Bronchial epithelial cell (primary cell): ENCODE data around the gene ARID1A. TPM values are rescaled to one million over a fixed set of nuclear protein-coding genes. Genes with fewer than 3 reads are reported as not detected.

ENCODE experiments used
- DNase-seq: peaks from one replicate; pipeline ENCODE4 v3.0.0-alpha.2; 2010; ENCODE audit warnings: low read depth
- FAIRE-seq: peaks from 2 replicates; lab custom pipeline; 2011; peaks lifted over from hg19 to GRCh38; lab: Jason Lieb, UNC
- H3K27me3 ChIP-seq: 2 replicates; pipeline ENCODE4 v1.5.1; 2011; ENCODE audit warnings: low read length; ENCODE audit not compliant: control insufficient read depth, insufficient read depth
- H3K36me3 ChIP-seq: 2 replicates; pipeline ENCODE4 v1.5.1; 2011; ENCODE audit warnings: low read length; ENCODE audit not compliant: control insufficient read depth, insufficient read depth
- H3K4me3 ChIP-seq: 2 replicates; pipeline ENCODE4 v1.5.1; 2011; ENCODE audit warnings: mild to moderate bottlenecking, low read depth, low read length, control low read depth
- total RNA-seq: library from RNA; depleted of rRNA; stranded (reverse); fragments of >200 nt; gene quantifications from 2 replicates; pipeline ENCODE4 v1.2.1, GENCODE V29; 2014
- TF ChIP-seq, protein P1 (sequence below): IDR thresholded peaks from 2 replicates; pipeline ENCODE4 v1.5.1; 2011; ENCODE audit warnings: mild to moderate bottlenecking, moderate library complexity, low read length, control low read depth, inconsistent platforms; ENCODE audit not compliant: insufficient read depth, severe bottlenecking

ARID1A gene
- total RNA-seq, 1 donor from 2014 or later = 8.7 TPM

- Histone ChIP-seq H3K27me3 (no peaks in the 10 kb centered on the region), H3K4me3 (no peak overlapping the region), H3K36me3 (peaks cover 15% of the 10 kb centered on the region)
- TF ChIP-seq, protein P1, sequence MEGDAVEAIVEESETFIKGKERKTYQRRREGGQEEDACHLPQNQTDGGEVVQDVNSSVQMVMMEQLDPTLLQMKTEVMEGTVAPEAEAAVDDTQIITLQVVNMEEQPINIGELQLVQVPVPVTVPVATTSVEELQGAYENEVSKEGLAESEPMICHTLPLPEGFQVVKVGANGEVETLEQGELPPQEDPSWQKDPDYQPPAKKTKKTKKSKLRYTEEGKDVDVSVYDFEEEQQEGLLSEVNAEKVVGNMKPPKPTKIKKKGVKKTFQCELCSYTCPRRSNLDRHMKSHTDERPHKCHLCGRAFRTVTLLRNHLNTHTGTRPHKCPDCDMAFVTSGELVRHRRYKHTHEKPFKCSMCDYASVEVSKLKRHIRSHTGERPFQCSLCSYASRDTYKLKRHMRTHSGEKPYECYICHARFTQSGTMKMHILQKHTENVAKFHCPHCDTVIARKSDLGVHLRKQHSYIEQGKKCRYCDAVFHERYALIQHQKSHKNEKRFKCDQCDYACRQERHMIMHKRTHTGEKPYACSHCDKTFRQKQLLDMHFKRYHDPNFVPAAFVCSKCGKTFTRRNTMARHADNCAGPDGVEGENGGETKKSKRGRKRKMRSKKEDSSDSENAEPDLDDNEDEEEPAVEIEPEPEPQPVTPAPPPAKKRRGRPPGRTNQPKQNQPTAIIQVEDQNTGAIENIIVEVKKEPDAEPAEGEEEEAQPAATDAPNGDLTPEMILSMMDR = no peak
- no peak for DNase-seq
- no peak for FAIRE-seq
Observed at GRCh38 chr1:26783646-26784022, 87.8 kb downstream of the ARID1A start.

GRCh38 chr1:26784023-26784871 is 88.4 kb downstream of the ARID1A start:
- H3K36me3 ChIP-seq = peaks cover 14% of the 10 kb centered on the region
- TF ChIP-seq, protein P1 = no peak
- DNase-seq = no peak
- FAIRE-seq = no peak
- no peak overlapping the region for H3K4me3 ChIP-seq
- H3K27me3 ChIP-seq = no peaks in the 10 kb centered on the region

DNA sequence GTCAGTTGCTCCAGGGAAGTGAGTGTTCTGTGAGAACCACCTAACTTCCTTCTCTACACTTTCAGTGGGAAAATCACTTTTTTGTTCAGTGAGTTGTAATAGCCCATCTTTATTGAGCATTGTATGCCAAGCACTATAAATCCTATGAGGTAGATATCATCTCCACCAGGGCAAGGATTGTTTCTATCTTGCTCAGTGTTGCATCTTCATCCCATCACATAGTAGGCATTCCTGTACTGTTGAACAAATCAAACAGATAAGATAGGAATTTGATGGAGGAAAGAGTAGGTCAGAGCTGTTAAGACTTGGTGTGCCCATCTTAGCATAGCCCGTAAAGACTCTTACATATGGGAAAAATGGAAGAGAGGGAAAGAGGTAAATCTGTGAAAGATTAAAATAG is 89.1 kb downstream of the ARID1A start:
- TF ChIP-seq, protein P1 = no peak
- Histone ChIP-seq H3K36me3 (peaks cover 8% of the 10 kb centered on the region), H3K4me3 (no peak overlapping the region), H3K27me3 (no peaks in the 10 kb centered on the region)
- FAIRE-seq (no peak), DNase-seq (no peak)

DNA sequence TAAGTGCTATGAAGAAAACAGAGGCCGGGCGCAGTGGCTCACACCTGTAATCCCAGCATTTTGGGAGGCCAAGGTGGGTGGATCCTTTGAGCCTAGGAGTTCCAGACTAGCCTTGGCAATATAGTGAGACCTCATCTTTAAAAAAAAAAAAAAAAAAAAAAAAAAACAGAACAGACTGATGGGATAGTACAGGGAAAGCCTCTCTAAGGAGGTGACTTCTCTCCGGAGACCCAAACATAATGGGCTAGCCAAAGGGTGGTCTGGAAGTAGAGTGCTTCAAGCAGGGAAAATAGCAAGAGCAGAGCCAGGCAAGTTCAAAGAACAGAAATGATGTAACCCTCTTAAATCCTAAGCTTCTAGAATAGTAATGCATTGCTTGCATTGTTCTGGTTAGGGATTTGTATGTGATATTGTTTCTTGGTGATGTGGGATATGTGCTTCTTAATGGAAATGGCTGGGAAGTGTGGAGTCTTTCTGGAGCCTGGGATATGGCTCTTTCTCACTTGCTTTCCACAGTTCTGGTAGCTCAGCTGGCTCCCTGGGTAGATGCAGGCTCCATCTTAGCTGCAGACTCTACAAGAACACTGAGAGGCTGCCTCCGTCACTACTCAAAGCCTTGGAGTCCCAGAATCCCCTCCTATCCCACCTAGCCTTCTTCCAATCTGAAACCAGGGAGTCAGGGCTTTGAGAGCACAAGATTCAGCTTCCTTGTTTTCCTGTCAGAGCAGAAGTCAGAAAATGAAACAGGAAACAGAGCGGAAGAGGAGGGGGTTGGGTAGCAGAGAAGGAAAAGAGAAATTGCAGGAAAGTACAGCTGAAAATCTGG is 90.0 kb downstream of the ARID1A start:
- H3K36me3 ChIP-seq = no peaks in the 10 kb centered on the region
- TF ChIP-seq, protein P1 = no peak
- FAIRE-seq (no peak), DNase-seq (no peak)
- H3K4me3 ChIP-seq = no peak overlapping the region
- H3K27me3 ChIP-seq = no peaks in the 10 kb centered on the region

GRCh38 chr1:26786437-26787380 is 90.9 kb downstream of the ARID1A start:
- TF ChIP-seq, protein P1 = no peak
- peak overlapping the region; percentile 62 for H3K4me3 ChIP-seq
- H3K27me3 ChIP-seq = no peaks in the 10 kb centered on the region
- FAIRE-seq (no peak), DNase-seq (no peak)
- no peaks in the 10 kb centered on the region for H3K36me3 ChIP-seq
